GM18499 (cell line): Measurements from ENCODE around the gene MYO1E.
"Not testable (repeated sequence)": the region's sequence is repeated elsewhere in the genome, so short reads cannot be mapped to it uniquely, and the experiment has no call there.

Experiments
- ATAC-seq: cut with Tn5 transposase; IDR thresholded peaks from one replicate; pipeline ENCODE4 v1.9.1; 2021; ENCODE audit warnings: moderate number of reproducible peaks; ENCODE audit not compliant: insufficient read depth, unreplicated experiment

MYO1E gene

GRCh38 chr15:59388670-59389069 is 16.0 kb upstream of the MYO1E start:
- no peak for ATAC-seq

- ATAC-seq = not testable (repeated sequence)
Measured at GRCh38 chr15:59387196-59387878, 14.7 kb upstream of the MYO1E start.

- no peak for ATAC-seq
Measured at GRCh38 chr15:59385171-59385570, 12.5 kb upstream of the MYO1E start.

GRCh38 chr15:59384507-59384906 is 11.8 kb upstream of the MYO1E start:
- no peak for ATAC-seq

GRCh38 chr15:59380902-59381610 is 8.4 kb upstream of the MYO1E start:
- no peak for ATAC-seq

- no peak for ATAC-seq
Measured at GRCh38 chr15:59379531-59379930, 6.9 kb upstream of the MYO1E start.

- no peak for ATAC-seq
Measured at GRCh38 chr15:59378855-59379254, 6.2 kb upstream of the MYO1E start.

GRCh38 chr15:59377924-59378323 is 5.3 kb upstream of the MYO1E start:
- ATAC-seq = no peak

GRCh38 chr15:59376733-59377132 is 4.1 kb upstream of the MYO1E start:
- ATAC-seq = no peak

GRCh38 chr15:59373215-59373614 is 544 bp upstream of the MYO1E start:
- ATAC-seq = no peak

GRCh38 chr15:59371458-59372351 is 966 bp downstream of the MYO1E start:
- no peak for ATAC-seq

GRCh38 chr15:59369597-59369996 is 3.1 kb downstream of the MYO1E start:
- no peak for ATAC-seq

- no peak for ATAC-seq
Measured at GRCh38 chr15:59367022-59367451, 5.6 kb downstream of the MYO1E start.

- no peak for ATAC-seq
Measured at GRCh38 chr15:59366333-59367021, 6.2 kb downstream of the MYO1E start.

- no peak for ATAC-seq
Measured at GRCh38 chr15:59364248-59364647, 8.4 kb downstream of the MYO1E start.

- ATAC-seq = no peak
Measured at GRCh38 chr15:59362331-59362730, 10.3 kb downstream of the MYO1E start.

GRCh38 chr15:59360896-59361295 is 11.8 kb downstream of the MYO1E start:
- no peak for ATAC-seq

- no peak for ATAC-seq
Measured at GRCh38 chr15:59360305-59360704, 12.4 kb downstream of the MYO1E start.

GRCh38 chr15:59355730-59356129 is 16.9 kb downstream of the MYO1E start:
- ATAC-seq = no peak

- no peak for ATAC-seq
Measured at GRCh38 chr15:59354417-59355031, 18.1 kb downstream of the MYO1E start.
